A549 treated with AZD9567 at 1 μM for 4 hours (cell line): ENCODE results near the gene CDY1B. TPM values are rescaled to one million over a fixed set of nuclear protein-coding genes. Genes with fewer than 3 reads are reported as not detected.

Experiments used
- total RNA-seq: library from RNA; stranded (reverse); fragments of 200-300 nt; extraction: Qiagen RNA extraction; gene quantifications from 5 replicates; pipeline ENCODE4 v1.2.3, GENCODE V29; 2022; ENCODE audit not compliant: insufficient read depth

CDY1B gene
- total RNA-seq, result not detected in 5 replicates

GRCh38 chrY:24047919-24048318, at the start of gene CDY1B:
CDY1B (minus strand) TSS chrY:24048019; CDS start chrY:24047688, 331 bp downstream.

